GM19395 (cell line): ENCODE data around the gene SFTPB.
"Not testable (repeated sequence)": the region's sequence is repeated elsewhere in the genome, so short reads cannot be mapped to it uniquely, and the experiment has no call there.

Experiments used
- ATAC-seq: cut with Tn5 transposase; IDR thresholded peaks from one replicate; pipeline ENCODE4 v1.9.1; 2021; ENCODE audit warnings: mild to moderate bottlenecking, moderate library complexity; ENCODE audit not compliant: unreplicated experiment

SFTPB gene

DNA sequence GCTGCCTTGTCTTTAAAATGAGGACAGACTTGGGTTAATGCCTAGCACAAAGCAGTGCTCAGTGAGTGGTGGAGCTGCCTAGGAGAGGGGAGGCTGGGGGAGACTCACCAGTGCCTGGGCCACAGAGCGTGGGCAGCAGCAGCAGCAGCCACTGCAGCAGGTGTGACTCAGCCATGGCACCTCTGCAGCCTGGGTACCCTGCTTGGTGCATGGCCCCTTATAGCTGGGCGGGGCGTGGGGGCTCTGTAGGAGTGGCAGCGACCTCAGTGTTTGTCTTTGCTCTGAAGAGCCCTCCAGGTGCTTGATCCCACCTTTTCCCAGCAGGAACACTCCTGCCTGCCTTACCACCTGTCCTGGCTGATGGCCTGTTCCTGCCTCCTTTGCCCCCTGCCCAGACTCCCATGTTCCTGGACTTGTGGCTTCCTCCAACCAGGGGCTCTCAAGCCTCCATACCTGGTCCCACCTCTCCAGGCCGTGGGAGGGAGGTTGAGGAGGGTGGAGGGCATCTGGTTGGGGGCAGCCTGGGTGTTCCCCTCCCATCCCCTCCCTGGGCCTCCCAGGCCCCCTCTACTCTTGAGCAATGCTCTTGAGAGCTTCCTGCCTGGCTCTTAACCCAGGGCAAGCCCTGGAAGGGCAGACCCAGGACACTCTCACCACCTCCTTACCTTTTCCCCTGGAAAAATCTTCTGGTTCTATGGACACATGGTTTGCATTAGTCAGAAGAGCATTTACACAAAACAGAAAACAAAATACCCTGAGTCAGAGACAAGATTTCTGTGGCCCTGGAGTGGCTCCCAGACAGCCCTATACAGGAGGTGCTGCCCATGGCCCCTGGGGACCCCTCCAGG lies at the start of gene SFTPB:
Gene SFTPB, minus strand, starts transcription at position 191 of the 848 bp plus-strand sequence. Its CDS starts 16 bp downstream, at position 175.
- no peak for ATAC-seq

DNA sequence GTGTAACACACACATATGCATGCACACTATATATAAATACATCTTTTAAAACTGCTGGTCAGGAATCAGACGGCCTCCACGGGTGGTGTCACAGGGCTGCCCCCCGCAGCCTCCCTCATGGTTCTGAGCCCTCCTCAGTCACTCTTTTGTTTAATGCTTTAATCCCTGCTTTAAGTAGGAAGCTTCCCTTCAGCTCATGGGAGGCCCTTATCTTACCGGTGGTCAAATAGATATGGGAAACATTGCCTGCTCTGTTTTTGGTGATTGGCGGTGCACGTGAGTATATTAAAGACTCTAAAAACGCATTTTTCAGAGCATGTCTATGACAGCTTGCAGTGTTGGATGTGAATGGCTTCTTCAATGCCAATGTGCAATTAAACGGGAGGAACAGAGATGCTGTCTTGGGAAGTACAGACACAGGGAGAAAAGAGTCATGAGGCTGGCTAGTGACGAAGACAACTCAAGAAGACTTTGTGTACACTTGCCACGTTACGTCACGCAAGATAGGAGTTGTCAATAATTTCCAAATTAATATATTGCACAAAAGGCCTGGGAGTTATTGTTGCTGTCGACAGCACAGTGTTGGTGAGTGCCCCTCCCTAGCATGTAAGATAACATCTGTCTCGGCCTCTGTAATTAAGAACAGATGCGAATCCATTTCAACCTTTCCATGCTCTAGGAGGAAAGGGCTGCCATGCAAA lies 49.5 kb upstream of the SFTPB start:
- ATAC-seq = no peak

DNA sequence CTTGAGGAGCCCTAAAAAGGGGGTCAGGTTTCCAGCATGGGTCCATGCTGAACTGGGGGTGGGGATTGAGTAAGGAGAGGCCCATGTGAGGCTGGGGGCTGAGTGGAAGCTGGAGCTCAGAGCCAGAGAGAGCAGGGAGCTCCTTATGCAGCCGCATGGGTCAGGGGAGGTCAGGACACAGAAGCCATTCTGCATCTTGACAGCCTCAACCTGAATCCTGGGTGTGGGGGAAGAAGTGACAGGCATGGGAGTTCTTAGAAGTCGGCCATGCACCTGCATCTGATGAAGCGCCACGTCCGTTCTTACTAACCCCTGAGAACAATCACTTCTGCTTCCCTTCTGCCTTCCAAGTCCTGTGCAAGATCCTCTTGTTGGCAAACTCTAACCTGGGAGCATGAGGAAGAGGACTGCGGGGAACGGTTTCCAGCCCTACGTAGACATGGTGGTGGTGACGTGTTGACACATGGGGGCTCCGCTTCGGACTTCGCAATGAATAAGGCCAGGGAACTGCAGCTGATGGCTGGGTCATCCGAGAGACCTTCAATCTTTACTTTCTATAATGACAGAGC lies 48.4 kb upstream of the SFTPB start:
- no peak for ATAC-seq

DNA sequence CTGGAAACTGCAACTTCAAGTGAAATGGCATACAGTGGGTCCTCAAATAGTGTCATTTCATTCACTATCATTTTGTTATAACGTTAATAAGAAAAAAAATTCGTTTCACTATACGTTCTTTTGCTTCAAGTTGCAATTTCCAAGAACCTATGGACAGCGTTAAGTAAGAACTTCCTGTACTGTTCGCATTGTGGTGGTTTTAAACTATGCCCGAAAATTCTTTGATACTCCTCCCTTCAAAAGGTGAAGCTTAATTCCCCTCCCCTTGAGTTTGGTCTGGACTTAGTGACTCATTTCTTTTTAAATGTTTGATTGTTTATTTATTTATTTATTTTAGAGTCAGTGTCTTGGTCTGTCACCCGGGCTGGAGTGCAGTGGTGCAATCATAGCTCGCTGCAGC lies 46.8 kb upstream of the SFTPB start:
- no peak for ATAC-seq

DNA sequence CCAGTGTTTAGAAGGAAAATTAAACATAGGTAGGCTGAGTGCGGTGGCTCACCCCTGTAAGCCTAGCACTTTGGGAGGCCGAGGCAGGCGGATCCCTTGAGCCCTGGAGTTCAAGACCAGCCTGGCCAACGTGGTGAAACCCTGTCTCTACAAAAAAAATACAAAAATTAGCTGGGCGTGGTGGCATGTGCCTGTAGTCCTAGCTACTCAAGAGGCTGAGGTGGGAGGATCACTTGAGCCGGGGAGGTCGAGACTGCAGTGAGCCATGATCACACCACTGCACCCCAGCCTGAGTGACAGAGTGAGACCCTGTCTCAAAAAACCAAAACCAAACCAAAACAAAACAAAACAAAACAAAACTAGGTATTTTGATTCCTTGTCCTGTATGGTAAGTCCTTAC lies 46.4 kb upstream of the SFTPB start:
- ATAC-seq = not testable (repeated sequence)

DNA sequence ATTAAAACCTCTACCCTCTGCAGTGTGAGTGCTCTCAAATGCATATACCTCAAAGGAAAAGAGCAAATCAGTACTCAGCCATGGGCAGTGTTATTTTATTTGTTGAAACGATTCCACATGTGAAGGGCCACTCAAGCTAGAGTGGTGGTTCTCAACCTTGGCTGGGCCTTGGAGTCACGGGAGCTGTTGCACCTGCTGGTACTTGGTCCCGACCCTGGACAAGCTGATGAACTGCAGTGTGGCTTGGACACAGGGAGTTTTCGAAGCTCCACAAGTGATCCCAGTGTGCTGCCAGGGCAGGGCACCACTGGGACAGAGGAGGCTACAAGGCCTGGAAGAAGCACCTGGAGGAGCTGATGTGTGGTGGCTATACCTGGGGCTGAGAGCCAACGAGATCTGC lies 45.8 kb upstream of the SFTPB start:
- ATAC-seq = no peak

DNA sequence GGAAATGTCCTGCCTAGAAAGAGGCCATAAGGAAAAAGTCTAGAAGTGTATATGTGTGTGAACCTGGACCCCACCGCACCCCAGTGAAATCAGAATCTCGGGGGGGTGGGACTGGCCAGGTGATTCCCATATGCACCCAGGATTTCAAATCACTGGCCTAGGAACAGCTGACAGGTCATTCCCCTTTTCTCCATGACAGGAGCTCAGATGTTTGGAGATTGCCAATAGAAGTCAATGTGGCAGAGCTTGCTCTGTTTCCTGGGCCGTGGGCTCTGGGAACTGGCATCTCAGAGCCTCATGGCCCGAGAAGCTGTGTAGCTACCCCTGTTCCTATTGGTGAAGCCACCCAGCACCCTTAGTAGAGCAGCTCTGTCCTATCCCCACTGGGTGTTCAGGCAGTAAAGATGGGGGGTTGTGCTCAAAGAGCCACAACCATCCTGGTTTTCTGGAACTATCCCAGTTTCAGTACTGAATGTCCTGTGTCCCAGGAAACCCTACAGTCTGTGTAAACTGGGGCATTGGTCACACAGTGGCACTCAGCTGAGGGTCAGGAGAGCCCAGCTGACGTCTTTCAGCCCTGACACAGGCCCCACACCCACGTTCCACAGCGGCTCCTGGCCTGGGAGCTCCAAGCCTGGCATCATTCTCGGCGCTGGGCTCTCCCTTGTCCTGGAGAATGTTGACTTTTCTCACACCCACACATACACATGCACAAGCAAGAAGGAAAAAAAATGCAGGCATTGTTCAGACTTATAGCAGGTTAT lies 45.0 kb upstream of the SFTPB start:
- no peak for ATAC-seq

DNA sequence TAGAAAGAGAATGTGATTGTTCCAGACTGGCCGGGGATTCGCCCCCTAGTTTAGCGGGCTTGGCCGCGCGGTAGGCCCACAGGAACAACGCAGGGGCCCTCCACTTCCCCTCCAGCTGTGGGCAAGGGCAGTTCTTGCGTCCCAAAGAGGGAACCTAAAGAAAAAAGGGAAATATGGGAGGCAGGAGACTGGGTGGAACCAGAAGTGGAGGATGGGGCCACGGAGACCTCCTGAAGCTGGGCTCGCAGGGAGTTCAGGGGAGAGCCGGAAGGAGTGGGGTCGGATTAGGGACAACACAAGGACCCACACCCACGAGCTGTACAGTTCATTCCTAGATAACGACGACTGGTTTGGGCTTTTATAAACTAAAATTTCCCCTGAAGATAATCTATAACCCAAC lies 44.3 kb upstream of the SFTPB start:
- ATAC-seq = no peak

DNA sequence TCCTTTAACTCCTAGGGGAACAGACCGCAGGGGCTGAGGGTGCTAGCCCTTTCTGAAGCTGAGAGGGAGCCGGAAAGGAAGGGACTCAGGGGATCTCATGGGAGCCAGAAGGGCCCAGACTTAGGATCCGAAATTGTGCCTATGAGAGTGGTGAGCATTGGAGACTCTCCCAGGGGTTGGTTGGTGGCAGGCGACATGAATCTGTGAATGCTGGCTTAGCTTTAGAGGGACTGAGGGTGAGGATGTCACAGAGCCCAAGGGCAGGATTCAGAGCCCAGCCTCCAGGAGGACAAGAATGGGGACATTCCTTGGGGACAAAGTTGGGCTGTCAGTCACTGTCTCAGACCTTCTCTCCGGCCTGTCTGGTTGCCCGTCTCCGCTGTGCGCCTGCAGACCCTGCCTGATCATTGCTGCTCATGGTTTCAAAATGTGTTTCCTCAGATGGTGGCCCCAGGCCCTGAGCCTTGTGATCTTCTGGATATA lies 43.6 kb upstream of the SFTPB start:
- no peak for ATAC-seq

DNA sequence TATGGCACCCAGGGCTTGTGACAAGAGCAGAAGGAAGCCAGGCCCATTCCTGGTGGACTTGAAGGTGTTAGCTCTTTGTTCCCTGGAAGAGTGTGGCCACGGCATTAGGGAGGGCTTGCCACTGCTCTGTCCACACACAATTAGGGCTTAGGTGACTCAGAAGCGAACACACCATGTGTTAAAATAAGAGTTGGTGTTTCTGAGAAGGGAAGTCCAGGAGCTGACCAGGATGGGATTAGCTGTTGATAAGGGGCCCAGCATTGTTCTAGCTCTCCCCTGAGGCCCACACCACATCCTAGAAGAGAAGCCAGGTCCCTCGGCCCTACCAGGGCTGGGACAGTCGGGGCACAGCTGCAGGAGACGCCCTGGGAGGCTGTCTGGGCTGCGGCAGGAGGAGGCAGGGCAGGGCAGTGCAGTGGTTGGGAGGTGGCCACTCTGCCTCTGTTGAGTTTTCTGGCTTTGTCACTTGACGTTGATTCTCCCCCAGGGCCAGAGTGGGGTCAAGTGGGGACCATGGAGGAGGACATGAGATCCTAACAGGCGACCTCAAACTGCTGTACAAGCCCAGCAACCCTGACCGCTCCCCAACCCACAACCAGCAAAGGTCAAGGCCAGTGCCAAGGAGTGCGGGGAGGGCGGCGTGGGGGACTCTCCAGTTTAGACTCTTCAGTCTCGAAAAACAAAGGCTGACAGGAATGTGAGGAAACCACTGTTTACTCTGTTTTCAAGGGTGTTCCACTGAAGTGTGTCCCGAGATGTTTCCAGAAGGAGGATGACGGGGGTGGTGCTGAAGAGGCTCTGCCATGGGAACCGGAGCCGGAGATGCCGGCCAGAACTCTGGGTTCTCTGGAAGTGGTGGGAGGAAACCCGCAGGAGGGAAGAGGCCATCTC lies 42.9 kb upstream of the SFTPB start:
- no peak for ATAC-seq

DNA sequence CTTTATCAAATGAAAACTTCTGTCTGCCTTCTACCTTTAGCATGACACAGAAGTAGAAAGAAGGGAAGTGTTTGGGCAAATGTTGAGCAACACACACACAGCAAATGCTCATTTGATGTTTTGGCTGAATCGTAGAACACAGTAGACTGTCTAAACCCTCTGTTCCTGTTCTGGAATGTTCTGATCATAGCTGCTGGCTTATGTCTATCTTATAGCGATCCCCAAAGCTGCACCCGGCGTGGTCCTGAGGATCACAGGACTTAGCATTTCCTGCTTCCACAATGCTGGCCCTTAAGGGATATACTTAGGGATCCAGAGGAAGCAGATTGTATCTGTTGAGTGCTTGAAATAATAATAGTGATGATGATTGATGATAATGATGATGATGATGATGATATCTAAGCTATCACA lies 41.4 kb upstream of the SFTPB start:
- ATAC-seq = no peak

DNA sequence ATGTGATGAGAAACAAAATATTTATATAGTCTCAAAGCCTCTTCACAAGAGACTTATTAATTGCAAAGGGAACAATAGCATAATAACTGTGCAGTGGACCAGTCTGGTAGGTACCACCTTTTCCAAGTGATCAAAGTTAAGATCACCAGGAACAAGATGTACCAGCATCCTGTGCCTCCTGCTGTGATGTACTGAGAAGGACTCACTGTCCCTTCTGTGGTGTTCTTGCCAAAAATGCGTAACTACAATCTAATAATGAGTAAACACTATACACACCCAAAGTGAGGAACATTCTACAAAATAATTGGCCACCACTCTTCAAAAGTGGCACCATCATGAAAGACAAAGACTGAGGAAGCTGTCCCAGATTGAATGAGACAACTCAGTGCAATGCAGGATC lies 40.6 kb upstream of the SFTPB start:
- no peak for ATAC-seq

DNA sequence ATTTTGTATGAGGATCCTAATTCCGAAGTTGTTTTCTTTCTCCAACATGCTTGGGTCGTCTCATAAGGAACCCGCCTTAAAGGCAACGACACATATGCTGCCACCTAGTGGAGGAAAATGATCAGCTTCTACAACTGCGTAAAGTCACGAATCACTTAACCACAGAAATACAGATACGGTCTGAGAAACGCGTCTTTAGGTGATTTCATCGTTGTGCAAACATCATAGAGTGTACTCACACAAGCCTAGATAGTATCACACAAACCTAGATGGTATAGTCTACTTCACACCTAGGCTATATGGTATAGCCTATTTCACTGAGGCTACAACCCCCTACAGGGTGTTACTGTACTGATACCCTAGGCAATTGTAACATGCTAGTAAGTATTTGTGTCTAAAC lies 39.3 kb upstream of the SFTPB start:
- ATAC-seq = no peak

DNA sequence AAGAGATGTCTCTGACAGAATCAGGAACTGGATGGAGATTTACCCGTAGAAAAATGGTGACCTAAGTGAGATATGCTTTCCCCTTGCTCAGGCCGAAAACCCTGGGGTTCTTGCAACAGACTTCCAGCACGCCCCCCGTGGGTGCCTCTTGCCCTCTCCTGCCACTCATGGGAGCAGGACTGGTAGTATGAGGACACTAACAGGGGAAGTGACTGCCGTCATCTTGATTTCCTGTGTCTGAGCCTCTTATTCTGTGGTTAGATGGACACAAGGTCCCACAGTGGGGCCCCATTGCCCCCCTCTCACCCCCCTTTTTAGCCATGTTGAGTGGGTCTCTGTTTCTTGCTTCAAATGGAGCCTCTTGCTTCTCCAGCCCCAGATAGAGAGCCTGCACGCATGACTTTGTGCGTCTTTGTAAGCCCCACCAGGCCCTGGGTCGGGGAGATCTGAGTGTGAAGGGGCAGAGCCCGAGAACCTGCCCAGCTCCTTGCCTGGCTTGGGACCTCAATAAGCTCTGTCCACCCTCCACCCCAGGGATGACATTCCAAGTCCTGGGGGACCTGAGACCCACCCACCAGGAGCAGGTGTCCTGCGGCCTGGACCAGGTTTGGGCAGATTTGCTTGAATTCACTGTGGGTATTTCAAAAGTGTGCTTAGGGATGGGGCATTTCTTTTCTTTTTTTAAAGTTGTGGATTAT lies 38.7 kb upstream of the SFTPB start:
- ATAC-seq = no peak

DNA sequence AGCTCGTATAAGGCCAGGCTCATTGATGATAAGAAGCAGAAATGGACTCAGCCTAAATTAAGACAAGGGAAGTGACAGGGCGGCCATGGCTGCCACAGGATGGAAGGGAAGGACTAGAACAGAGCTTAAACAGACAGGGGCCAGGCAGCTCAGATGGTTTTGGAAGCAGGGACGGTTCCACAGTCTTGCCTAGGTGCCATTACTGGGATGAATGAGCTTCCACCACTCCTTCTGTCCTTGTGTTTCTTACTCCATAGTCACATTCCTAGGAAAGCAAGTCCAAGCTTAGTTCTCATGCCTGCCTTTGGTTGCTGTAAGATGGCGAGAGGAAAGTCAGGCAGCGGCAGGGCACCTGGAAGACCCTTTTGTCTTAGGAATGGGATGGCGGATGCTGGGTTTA lies 38.1 kb upstream of the SFTPB start:
- ATAC-seq = no peak

DNA sequence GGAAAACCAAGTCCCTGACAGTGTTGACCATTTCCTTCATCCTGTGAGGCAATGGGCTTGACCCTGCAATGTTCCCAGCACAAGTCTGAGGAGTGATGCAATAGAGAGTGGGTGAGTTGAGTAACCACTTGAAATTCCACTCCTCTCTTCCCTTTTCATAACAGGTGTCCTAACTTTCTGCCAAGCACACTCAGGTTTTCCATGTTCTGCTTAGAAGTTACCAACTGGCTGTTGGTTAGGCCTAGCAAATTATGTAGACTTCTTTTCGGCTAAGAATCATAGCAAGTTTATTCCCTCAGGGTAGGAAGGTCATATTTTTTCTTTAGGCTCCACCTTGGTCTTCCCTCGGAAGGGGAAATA lies 37.7 kb upstream of the SFTPB start:
- ATAC-seq = no peak

DNA sequence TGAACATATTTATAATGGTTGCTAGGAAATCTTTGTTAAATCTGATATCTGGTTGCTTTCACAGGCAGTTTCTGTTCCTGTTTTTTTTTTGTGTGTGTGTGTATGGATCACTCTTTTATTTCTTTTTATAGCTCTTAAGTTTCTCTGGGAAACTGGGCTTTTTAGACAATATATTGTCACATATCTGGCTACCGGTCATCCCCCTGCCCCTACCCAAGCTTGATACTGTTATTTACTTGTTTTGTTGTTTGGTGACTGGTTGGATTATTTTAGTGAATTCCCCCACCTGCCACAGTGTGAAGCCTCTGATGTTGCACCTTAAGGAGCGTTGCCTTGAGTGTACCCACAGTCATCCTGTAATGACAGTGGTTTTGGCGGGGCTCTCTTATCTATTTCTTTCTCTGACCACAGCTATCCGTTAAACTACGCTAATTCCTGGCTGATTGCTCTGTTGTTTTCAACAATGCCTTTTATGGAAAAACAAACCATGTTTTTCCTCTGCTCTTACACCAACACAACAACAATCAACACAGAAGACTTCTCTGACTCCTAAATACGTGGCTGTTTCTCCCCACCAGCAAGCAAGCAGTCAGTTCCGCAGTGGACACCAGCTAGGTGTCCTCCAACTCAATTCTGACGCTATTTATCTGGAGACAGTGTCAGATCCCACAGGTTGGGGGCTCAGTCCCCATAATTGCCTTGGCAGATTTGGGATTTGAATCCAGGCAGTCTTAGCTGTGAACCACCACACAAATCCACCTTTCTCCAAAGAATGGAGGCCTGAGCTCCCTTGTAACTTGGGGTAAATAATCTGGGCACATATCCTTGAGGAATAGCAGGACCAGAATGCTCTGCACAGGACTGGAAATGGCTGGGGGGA lies 37.0 kb upstream of the SFTPB start:
- ATAC-seq = peak; percentile 75

DNA sequence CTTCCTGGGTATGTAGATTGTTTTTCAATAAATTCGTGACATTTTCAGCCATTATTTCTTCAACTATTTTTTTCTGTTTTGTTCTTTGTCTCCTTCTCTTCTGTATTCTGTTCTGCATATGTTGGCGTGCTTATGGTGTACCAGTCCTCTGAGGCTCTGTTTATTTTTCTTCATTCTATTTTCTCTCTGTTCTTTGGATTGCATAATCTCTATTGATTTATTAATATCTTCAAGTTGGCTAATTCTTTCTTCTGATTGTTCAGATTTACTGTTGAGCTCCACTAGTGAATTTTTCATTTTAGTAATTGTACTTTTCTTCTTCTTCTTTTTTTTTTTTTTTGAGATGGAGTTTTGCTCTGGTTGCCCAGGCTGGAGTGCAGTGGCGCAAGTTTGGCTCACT lies 36.0 kb upstream of the SFTPB start:
- ATAC-seq = no peak

DNA sequence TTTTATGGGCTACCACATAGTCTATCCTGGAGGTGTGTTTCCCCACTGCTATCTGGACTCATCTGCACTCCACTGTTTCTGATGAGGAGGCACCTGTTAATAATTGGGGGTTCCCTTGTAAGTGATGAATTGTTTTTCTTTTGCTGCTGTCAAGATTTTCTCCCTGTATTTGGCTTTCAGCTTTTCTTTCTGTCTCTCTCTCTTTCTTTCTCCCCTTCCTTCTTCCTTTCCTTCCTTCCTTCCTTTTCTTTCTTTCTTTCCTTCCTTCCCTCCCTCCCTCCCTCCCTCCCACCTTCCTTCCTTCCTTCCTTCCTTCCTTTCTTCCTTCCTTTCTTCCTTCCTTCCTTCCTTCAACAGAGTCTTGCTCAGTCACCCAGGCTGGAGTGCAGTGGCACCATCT lies 35.3 kb upstream of the SFTPB start:
- ATAC-seq = no peak
